HepG2 (cell line): ENCODE measurements around the gene FAM222A. TPM values are rescaled to one million over a fixed set of nuclear protein-coding genes. Genes with fewer than 3 reads are reported as not detected.

Experiments
- ATAC-seq: fragments of 200-7000 bp; cut with Tn5 transposase; 3 replicates; pipeline ENCODE4 v1.9.1; 2020; ENCODE audit warnings: mild to moderate bottlenecking, moderate library complexity
- BruUV-seq: library from RNA; stranded (reverse); fragments of 400-500 nt; replicated peaks from 2 replicates; lab custom pipeline; 2021; lab: Mats Ljungman, UMichigan
- CTCF ChIA-PET: fragments of 300-600 bp; formaldehyde crosslinking; extraction: SDS; loops from one replicate; lab custom pipeline; 2021; ENCODE audit warnings: low total read pairs, inconsistent platforms, low intra/inter-chr PET ratio; lab: Yijun Ruan, JAX
- POLR2A ChIA-PET: fragments of 350-600 bp; sonication (Branson Sonifier 250); formaldehyde crosslinking; loops from one replicate; lab custom pipeline; 2020; ENCODE audit warnings: antibody characterized with exemption, inconsistent platforms; lab: Yijun Ruan, JAX
- DNase-seq: peaks from one replicate; pipeline ENCODE4 v3.0.0-alpha.2; 2015; ENCODE audit warnings: low spot score
- FAIRE-seq: peaks from 3 replicates; lab custom pipeline; 2011; peaks lifted over from hg19 to GRCh38; lab: Jason Lieb, UNC
- H2AFZ ChIP-seq: one replicate; pipeline ENCODE4 v1.6.1; 2011; ENCODE audit warnings: low read length, inconsistent platforms
- H3K27ac ChIP-seq: fragments of 300-600 bp; 3 replicates; pipeline ENCODE4 v1.8.0; 2011; ENCODE audit warnings: mixed run types, mild to moderate bottlenecking, mixed read lengths, low read length, inconsistent platforms; ENCODE audit not compliant: insufficient read depth; ENCODE audit errors: extremely low read length
- H3K27me3 ChIP-seq, 2 experiments: fragments of 200-600 bp in 1 of 2; 2 replicates in 1 of 2; 3 replicates in 1 of 2; pipeline versions ENCODE4 v1.6.0 to v1.8.0; 2011; ENCODE audit warnings: low read length in 2 of 2, mild to moderate bottlenecking in 2 of 2, moderate library complexity in 2 of 2, inconsistent platforms in 1 of 2; ENCODE audit not compliant: insufficient read depth in 2 of 2, control insufficient read depth in 1 of 2
- H3K36me3 ChIP-seq, 2 experiments: fragments of 200-600 bp in 1 of 2; replicated peaks in 1 of 2; 2 replicates in 1 of 2; 3 replicates in 1 of 2; pipeline versions ENCODE4 v1.5.1 to v1.8.0; 2011; ENCODE audit warnings: low read length in 2 of 2, inconsistent platforms in 1 of 2; ENCODE audit not compliant: insufficient read depth in 2 of 2, control insufficient read depth in 1 of 2
- H3K4me1 ChIP-seq: 2 replicates; pipeline ENCODE4 v1.5.1; 2012; ENCODE audit warnings: low read length, inconsistent platforms; ENCODE audit not compliant: insufficient read depth
- H3K4me2 ChIP-seq: 2 replicates; pipeline ENCODE4 v1.6.0; 2011; ENCODE audit warnings: low read depth, low read length, inconsistent platforms
- H3K4me3 ChIP-seq, 3 experiments: fragments of 200-600 bp in 1 of 3; sonication (generic), shearing (Covaris generic) in 1 of 3; replicated peaks in 1 of 3; 2 replicates each; pipeline ENCODE4 v1.5.1; 2011 to 2016; ENCODE audit warnings: low read length in 3 of 3, inconsistent platforms in 2 of 3, low read depth in 2 of 3, mild to moderate bottlenecking in 2 of 3, control low read depth in 1 of 3, mixed read lengths in 1 of 3; ENCODE audit not compliant: insufficient read depth in 1 of 3
- H3K79me2 ChIP-seq: one replicate; pipeline ENCODE4 v1.6.1; 2011; ENCODE audit warnings: low read length, inconsistent platforms; ENCODE audit not compliant: insufficient read depth
- H3K9ac ChIP-seq: 2 replicates; pipeline ENCODE4 v1.6.0; 2011; ENCODE audit warnings: mild to moderate bottlenecking, low read depth, low read length, inconsistent platforms; ENCODE audit not compliant: insufficient read depth
- H3K9me3 ChIP-seq: 2 replicates; pipeline ENCODE4 v1.5.1; 2012; ENCODE audit warnings: mild to moderate bottlenecking, low read length
- H4K20me1 ChIP-seq: 2 replicates; pipeline ENCODE4 v1.6.0; 2011; ENCODE audit warnings: inconsistent platforms, mild to moderate bottlenecking, low read length, moderate library complexity; ENCODE audit not compliant: insufficient read depth
- ARNT ChIP-seq: fragments of 450-650 bp; IDR thresholded peaks from 2 replicates; pipeline ENCODE4 v1.6.1; 2017
- ASH2L ChIP-seq: fragments of 300-600, 200-600 bp; sonication (generic); IDR thresholded peaks from 2 replicates; pipeline ENCODE4 v1.7.0; 2017; ENCODE audit warnings: low read depth, mild to moderate bottlenecking, moderate library complexity, mixed read lengths, low read length; ENCODE audit not compliant: insufficient read length
- NCOA5 ChIP-seq: sonication (generic); formaldehyde crosslinking; IDR thresholded peaks from 2 replicates; pipeline ENCODE4 v1.4.0; 2020; ENCODE audit warnings: missing genetic modification reagents
- PAX8 ChIP-seq: sonication (generic); formaldehyde crosslinking; IDR thresholded peaks from 2 replicates; pipeline ENCODE4 v1.8.0; 2022; ENCODE audit warnings: mild to moderate bottlenecking, missing genetic modification reagents, borderline replicate concordance
- RFX3 ChIP-seq: IDR thresholded peaks from 2 replicates; pipeline ENCODE4 v1.6.1; 2016; ENCODE audit warnings: missing biosample characterization, missing genetic modification reagents
- RXRB ChIP-seq: IDR thresholded peaks from 2 replicates; pipeline ENCODE4 v1.6.1; 2016; ENCODE audit warnings: borderline replicate concordance, missing genetic modification reagents, missing compliant biosample characterization
- SP5 ChIP-seq: IDR thresholded peaks from 2 replicates; pipeline ENCODE4 v1.6.1; 2016; ENCODE audit warnings: low read depth, borderline replicate concordance
- WIZ ChIP-seq: sonication (generic); formaldehyde crosslinking; IDR thresholded peaks from 2 replicates; pipeline ENCODE4 v1.5.1; 2020; ENCODE audit warnings: mild to moderate bottlenecking, missing genetic modification reagents
- ZNF180 ChIP-seq: sonication (generic); formaldehyde crosslinking; IDR thresholded peaks from 2 replicates; pipeline ENCODE4 v1.4.0; 2020; ENCODE audit warnings: low read depth, missing genetic modification reagents, borderline replicate concordance
- ZNF256 ChIP-seq: sonication (generic); formaldehyde crosslinking; conservative IDR thresholded peaks from 2 replicates; pipeline ENCODE4 v1.4.0; 2020; ENCODE audit warnings: missing genetic modification reagents
- ZNF292 ChIP-seq: sonication (generic); formaldehyde crosslinking; IDR thresholded peaks from 2 replicates; pipeline ENCODE4 v1.8.1; 2022; ENCODE audit warnings: mild to moderate bottlenecking, low read depth, missing genetic modification reagents, borderline replicate concordance
- ZNF563 ChIP-seq: sonication (generic); formaldehyde crosslinking; IDR thresholded peaks from 2 replicates; pipeline ENCODE4 v1.8.0; 2022; ENCODE audit warnings: mild to moderate bottlenecking, moderate library complexity, missing genetic modification reagents
- ZNF672 ChIP-seq: sonication (generic); formaldehyde crosslinking; IDR thresholded peaks from 2 replicates; pipeline ENCODE4 v1.8.1; 2022; ENCODE audit warnings: missing genetic modification reagents
- ZNF891 ChIP-seq: sonication (generic); formaldehyde crosslinking; IDR thresholded peaks from 2 replicates; pipeline ENCODE4 v1.5.0; 2020; ENCODE audit warnings: mild to moderate bottlenecking, missing genetic modification reagents
- WGBS: methylation state at CpG from one replicate; pipeline ENCODE4 v1.1.6; 2017; ENCODE audit warnings: low lambda C conversion rate; 5-methylcytosine and 5-hydroxymethylcytosine counted together
- in situ Hi-C: cut with HindIII; loops from 2 replicates; pipeline ENCODE4 v1.10.0; 2017; ENCODE audit warnings: low pct_unique_long_range_greater_than_20kb; ENCODE audit not compliant: extremely low pct_ligation_motif_present
- intact Hi-C: fragments of 100-400 bp; cut with micrococcal nuclease; formaldehyde crosslinking; loops from one replicate; pipeline ENCODE4 v1.10.0; 2022; ENCODE audit not compliant: unreplicated experiment
- polyA plus RNA-seq, 8 experiments: library from polyadenylated mRNA; depleted of rRNA in 3 of 8; stranded (reverse) in 7 of 8; unstranded in 1 of 8; fragments of >200 nt; fragmentation: Illumina TruSeq in 4 of 8; extraction: Trizol in 4 of 8; gene quantifications; 2 replicates each; pipeline versions ENCODE4 v1.2.1 to v1.2.3, GENCODE V29; 2011 to 2016; ENCODE audit warnings: low read depth in 4 of 8, missing spikeins in 1 of 8, mixed read lengths in 1 of 8; ENCODE audit not compliant: insufficient read depth in 1 of 8
- total RNA-seq, 5 experiments: library from RNA; depleted of rRNA; stranded (reverse); fragments of >200 nt; fragmentation: Illumina TruSeq; extraction: Trizol; gene quantifications; 2 replicates each; pipeline ENCODE4 v1.2.3, GENCODE V29; 2016; ENCODE audit warnings: low read depth in 1 of 5
- TF ChIP-seq, protein P1 (sequence below): sonication (generic); formaldehyde crosslinking; IDR thresholded peaks from 2 replicates; pipeline ENCODE4 v1.4.0; 2020; ENCODE audit warnings: low read depth, missing genetic modification reagents

FAM222A gene
- total and polyA plus RNA-seq, 2 of the 13 experiments (the other 11 are each of a cell fraction or from before 2014, with no cell fraction given): 2.7 to 9.6 TPM

DNA sequence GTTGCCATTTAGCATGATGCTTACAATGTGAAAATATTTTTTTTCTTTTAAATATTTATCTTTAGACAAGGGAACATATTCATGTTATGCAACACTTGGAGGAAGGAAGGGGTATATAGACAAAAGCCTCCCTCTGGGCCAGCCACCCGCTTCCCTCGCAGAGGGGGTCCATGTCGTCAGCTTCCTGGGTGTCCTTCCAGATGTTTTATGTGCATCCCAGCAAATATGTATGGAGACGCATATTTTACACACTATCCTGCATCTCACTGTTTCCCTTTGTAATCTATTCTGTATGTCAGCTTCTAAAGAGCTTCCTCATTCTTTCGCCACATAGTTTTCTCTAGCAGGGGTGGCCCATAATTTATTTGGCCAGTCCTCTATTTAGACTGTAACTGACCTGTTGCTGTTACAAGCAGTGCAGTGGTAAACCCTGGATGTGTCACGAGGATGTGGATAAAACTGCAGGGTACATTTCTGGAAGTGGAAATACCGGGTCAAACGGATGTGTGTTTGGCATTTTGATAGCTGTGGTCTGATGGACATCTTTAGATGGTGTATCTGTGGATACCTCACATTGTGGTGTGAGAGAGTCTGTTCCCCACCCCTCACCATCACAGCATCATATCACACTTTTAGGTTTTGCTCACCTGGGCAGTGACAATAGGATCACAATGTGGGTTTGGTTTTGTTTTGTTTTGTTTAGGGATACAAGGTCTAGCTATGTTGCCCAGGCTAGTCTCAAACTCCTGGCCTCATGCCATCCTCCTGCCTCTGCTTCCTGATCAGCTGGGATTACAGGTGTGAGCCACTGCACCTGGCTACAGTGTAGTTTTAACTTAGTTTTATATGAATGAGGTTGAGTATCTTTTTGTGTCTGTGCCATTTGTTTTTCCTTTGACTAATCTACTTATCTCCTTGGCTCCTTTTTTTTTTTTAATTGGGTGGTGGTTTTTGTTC lies 31.6 kb downstream of the FAM222A start:
- Histone ChIP-seq H3K27ac (no peak overlapping the region), H3K4me1 (peaks cover 43% of the 10 kb centered on the region), H3K9ac (no peak overlapping the region), H3K36me3 (peaks cover 2 to 3% of the 10 kb centered on the region in 2 experiments; a peak in 2 of 5 replicates), H4K20me1 (no peaks in the 10 kb centered on the region), H3K4me2 (no peak overlapping the region), H3K9me3 (no peaks in the 10 kb centered on the region), H3K27me3 (no peaks in the 10 kb centered on the region), H3K4me3 (no peak overlapping the region), H3K79me2 (peaks cover 7% of the 10 kb centered on the region), H2AFZ (no peak overlapping the region)
- intact Hi-C loops (no loop called here), in situ Hi-C loops (no loop called here)
- FAIRE-seq (no peak), DNase-seq (no peak), ATAC-seq (no peak)
- 89% methylated on average over 8 of the region's 8 CpGs for WGBS
- ChIA-PET POLR2A (no interaction called here), CTCF (no interaction called here)
- TF ChIP-seq RXRB (CRISPR knock-in tag): no peak
- no peak for TF ChIP-seq ARNT
- no peak for TF ChIP-seq SP5 (CRISPR knock-in tag)
- no peak for TF ChIP-seq ASH2L
- TF ChIP-seq RFX3 (CRISPR knock-in tag): no peak
- no peak for TF ChIP-seq NCOA5 (CRISPR knock-in tag)
- TF ChIP-seq, protein P1, sequence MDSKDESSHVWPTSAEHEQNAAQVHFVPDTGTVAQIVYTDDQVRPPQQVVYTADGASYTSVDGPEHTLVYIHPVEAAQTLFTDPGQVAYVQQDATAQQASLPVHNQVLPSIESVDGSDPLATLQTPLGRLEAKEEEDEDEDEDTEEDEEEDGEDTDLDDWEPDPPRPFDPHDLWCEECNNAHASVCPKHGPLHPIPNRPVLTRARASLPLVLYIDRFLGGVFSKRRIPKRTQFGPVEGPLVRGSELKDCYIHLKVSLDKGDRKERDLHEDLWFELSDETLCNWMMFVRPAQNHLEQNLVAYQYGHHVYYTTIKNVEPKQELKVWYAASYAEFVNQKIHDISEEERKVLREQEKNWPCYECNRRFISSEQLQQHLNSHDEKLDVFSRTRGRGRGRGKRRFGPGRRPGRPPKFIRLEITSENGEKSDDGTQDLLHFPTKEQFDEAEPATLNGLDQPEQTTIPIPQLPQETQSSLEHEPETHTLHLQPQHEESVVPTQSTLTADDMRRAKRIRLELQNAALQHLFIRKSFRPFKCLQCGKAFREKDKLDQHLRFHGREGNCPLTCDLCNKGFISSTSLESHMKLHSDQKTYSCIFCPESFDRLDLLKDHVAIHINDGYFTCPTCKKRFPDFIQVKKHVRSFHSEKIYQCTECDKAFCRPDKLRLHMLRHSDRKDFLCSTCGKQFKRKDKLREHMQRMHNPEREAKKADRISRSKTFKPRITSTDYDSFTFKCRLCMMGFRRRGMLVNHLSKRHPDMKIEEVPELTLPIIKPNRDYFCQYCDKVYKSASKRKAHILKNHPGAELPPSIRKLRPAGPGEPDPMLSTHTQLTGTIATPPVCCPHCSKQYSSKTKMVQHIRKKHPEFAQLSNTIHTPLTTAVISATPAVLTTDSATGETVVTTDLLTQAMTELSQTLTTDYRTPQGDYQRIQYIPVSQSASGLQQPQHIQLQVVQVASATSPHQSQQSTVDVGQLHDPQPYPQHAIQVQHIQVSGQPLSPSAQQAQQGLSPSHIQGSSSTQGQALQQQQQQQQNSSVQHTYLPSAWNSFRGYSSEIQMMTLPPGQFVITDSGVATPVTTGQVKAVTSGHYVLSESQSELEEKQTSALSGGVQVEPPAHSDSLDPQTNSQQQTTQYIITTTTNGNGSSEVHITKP: no peak
- TF ChIP-seq ZNF292: no peak
- no peak for TF ChIP-seq ZNF672 (CRISPR knock-in tag)
- no peak for TF ChIP-seq ZNF256 (CRISPR knock-in tag)
- no peak for TF ChIP-seq ZNF180
- no peak for TF ChIP-seq WIZ (CRISPR knock-in tag)
- no peak for TF ChIP-seq ZNF563 (CRISPR knock-in tag)
- no peak for TF ChIP-seq ZNF891
- no peak for TF ChIP-seq PAX8 (CRISPR knock-in tag)
- BruUV-seq: no TSS peak
